Measurements from ENCODE around the gene GEN1. TPM values are rescaled to one million over a fixed set of nuclear protein-coding genes. Genes with fewer than 3 reads are reported as not detected.

The GEN1 gene
- total RNA-seq, 6 donors from 2014 or later = 4.9 to 8.2 (median 7.3) TPM

DNA sequence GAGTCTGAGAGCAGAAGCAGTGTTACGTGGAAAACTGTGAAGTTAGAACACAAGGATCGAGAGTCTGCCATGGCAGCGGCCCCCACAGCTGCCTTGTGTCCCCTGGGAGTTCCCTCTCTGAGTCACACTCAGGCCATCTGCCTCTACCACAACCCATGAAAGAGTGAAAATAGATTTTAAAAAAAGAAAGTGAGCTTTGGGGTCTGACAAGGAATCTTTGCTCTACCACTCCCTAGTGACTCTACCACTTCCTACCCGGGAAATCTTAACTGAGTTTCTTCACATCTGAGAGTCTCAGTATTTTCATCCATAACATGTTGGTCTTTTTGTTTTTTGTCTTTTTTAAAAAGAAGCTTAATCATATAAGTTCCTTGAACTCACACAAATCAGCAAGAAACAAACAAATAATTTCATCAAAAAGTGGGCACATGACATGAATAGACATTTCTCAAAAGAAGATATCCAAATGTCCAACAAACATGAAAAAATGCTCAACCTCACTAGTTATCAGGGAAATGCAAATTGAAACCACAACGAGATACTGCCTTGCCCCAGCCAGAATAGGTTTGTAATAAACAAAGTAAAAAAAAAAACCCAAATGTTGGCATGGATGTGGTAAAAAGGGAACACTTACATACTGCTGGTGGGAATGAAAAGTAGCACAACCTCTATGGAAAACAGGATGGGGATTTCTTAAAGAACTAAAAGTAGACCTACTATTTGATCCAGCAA lies 60.0 kb downstream of the GEN1 start:
- no peak for DNase-seq
- TF ChIP-seq POLR2AphosphoS5 (IDR thresholded peaks at IDR 0.05) = no peak
- TF ChIP-seq EP300 (IDR thresholded peaks at IDR 0.05) = no peak
- no peak for TF ChIP-seq POLR2A (IDR thresholded peaks at IDR 0.05)
- TF ChIP-seq, protein P1, sequence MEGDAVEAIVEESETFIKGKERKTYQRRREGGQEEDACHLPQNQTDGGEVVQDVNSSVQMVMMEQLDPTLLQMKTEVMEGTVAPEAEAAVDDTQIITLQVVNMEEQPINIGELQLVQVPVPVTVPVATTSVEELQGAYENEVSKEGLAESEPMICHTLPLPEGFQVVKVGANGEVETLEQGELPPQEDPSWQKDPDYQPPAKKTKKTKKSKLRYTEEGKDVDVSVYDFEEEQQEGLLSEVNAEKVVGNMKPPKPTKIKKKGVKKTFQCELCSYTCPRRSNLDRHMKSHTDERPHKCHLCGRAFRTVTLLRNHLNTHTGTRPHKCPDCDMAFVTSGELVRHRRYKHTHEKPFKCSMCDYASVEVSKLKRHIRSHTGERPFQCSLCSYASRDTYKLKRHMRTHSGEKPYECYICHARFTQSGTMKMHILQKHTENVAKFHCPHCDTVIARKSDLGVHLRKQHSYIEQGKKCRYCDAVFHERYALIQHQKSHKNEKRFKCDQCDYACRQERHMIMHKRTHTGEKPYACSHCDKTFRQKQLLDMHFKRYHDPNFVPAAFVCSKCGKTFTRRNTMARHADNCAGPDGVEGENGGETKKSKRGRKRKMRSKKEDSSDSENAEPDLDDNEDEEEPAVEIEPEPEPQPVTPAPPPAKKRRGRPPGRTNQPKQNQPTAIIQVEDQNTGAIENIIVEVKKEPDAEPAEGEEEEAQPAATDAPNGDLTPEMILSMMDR (IDR thresholded peaks at IDR 0.05) = no peak
- WGBS, 2 donors = 65 to 70% methylated on average over 5 of the region's 5 CpGs
- Histone ChIP-seq H3K27ac (peak overlapping the region in 1 of 4 donors; percentile 23), H3K4me3 (no peak overlapping the region), H3K27me3 (no peaks in the 10 kb centered on the region), H3K36me3 (no peaks in the 10 kb centered on the region), H3K9me3 (no peaks in the 10 kb centered on the region), H3K4me1 (no peaks in the 10 kb centered on the region)
- peak in 1 of 2 donors; percentile 55 for ATAC-seq (ENCODE audit: low FRiP score in 2 of 2)

DNA sequence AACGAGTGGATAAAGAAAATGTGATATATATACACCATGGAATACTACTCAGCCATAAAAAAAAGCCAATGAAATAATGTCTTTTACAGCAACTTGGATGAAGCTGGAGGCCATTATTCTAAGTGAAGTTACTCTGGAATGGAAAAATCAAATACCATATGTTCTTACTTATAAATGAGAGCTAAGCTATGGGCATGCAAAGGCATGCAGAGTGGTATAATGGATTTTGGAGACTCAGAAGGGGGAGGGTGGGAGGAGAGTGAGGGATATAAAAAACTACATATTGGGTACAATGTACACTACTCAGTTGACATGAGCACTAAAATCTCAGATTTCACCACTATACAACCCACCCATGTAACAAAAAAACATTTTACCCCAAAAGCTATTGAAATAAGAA lies 60.7 kb downstream of the GEN1 start:
- Histone ChIP-seq H3K27ac (no peak overlapping the region), H3K4me1 (no peaks in the 10 kb centered on the region), H3K9me3 (no peaks in the 10 kb centered on the region), H3K36me3 (no peaks in the 10 kb centered on the region), H3K4me3 (no peak overlapping the region), H3K27me3 (no peaks in the 10 kb centered on the region)
- WGBS, 2 donors = 73 to 88% methylated on average over 1 of the region's 1 CpG
- no peak for DNase-seq
- no peak for TF ChIP-seq POLR2AphosphoS5 (IDR thresholded peaks at IDR 0.05)
- ATAC-seq (ENCODE audit: low FRiP score in 2 of 2) = no peak

DNA sequence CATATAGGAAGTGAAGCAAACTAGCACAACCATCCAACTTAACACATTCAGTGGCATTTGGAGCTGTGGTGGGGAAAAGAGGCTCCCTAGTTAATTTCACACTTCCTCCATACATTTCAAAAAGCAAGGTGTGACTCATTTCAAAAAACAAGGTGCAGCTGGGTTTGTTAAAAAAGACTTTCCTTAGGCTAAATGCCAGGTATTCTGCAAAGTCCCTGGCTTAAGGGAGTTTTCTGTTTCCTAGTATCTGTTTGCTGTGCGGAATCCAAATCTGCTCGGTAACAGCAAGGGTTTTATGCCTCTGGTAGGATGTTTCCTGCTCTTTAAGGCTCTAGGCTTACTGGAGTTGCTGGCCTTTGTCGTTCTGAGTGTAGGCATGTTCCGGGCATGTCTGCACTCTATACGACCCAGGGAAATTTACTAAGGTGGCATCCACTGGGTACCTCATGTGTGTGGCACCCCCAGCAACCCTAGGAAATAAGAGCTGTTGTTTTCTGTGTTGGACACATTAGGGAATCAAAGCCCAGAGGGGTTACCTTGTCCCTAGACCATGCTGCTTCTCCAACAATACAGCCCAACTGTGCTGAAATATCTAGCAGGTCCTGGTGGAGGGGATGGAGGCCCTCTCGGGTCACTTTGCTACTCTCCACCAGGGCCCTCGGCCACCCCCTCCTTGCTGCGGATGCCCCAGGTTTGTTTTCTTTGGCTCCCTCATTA lies 61.7 kb downstream of the GEN1 start:
- no peak overlapping the region for H3K27ac ChIP-seq
- 85 to 89% methylated on average over 7 to 8 of the region's 8 CpGs for WGBS, 2 donors
- peaks cover 0 to 4% (median under 1%) of the 10 kb centered on the region in 4 donors for H3K4me1 ChIP-seq
- DNase-seq (no peak), ATAC-seq (ENCODE audit: low FRiP score in 2 of 2) (no peak)
- H3K9me3 ChIP-seq = no peaks in the 10 kb centered on the region
- no peaks in the 10 kb centered on the region for H3K27me3 ChIP-seq
- no peak overlapping the region for H3K4me3 ChIP-seq
- TF ChIP-seq POLR2A (IDR thresholded peaks at IDR 0.05) = no peak
- no peak for TF ChIP-seq POLR2AphosphoS5 (IDR thresholded peaks at IDR 0.05)
- TF ChIP-seq EP300 (IDR thresholded peaks at IDR 0.05) = no peak
- TF ChIP-seq, protein P1 (IDR thresholded peaks at IDR 0.05) = no peak
- H3K36me3 ChIP-seq = no peaks in the 10 kb centered on the region

DNA sequence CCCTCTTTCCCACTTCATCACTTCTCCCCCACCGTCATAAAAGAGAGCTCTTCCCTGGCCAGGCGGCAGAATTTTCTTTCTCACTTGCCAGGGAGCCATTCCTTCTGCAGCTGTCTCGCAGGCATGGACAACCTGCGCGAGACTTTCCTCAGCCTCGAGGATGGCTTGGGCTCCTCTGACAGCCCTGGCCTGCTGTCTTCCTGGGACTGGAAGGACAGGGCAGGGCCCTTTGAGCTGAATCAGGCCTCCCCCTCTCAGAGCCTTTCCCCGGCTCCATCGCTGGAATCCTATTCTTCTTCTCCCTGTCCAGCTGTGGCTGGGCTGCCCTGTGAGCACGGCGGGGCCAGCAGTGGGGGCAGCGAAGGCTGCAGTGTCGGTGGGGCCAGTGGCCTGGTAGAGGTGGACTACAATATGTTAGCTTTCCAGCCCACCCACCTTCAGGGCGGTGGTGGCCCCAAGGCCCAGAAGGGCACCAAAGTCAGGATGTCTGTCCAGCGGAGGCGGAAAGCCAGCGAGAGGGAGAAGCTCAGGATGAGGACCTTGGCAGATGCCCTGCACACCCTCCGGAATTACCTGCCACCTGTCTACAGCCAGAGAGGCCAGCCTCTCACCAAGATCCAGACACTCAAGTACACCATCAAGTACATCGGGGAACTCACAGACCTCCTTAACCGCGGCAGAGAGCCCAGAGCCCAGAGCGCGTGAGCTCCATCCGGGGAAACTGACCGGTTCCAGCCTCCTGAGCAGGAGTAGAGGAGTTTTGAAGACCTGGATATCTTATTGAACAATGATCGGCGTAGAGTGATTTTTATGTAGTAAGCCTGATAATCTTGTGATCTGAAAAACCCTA lies 62.7 kb downstream of the GEN1 start, which contains the start of gene MSGN1:
Gene MSGN1, plus strand, starts transcription at position 65 of the 850 bp plus-strand sequence. Its CDS starts 59 bp downstream, at position 124.
- no peak for TF ChIP-seq POLR2A (IDR thresholded peaks at IDR 0.05)
- TF ChIP-seq POLR2AphosphoS5 (IDR thresholded peaks at IDR 0.05) = no peak
- TF ChIP-seq, protein P1 (IDR thresholded peaks at IDR 0.05) = no peak
- TF ChIP-seq EP300 (IDR thresholded peaks at IDR 0.05) = no peak
- H3K27me3 ChIP-seq = no peaks in the 10 kb centered on the region
- H3K9me3 ChIP-seq = no peaks in the 10 kb centered on the region
- DNase-seq = peak in 1 of 2 donors; percentile 56
- H3K36me3 ChIP-seq = no peaks in the 10 kb centered on the region
- peaks cover 0 to 11% (median 9%) of the 10 kb centered on the region in 4 donors for H3K4me1 ChIP-seq
- 95% methylated on average over 26 of the region's 26 CpGs for WGBS, 2 donors
- ATAC-seq (ENCODE audit: low FRiP score in 2 of 2) = peak in 1 of 2 donors; percentile 56
- H3K27ac ChIP-seq = no peak within 1 kb of the TSS
- H3K4me3 ChIP-seq = no peak within 1 kb of the TSS

All from upper lobe of left lung (tissue), 6 donors.